HepG2 (cell line): ENCODE results near the gene PDP2. TPM values are rescaled to one million over a fixed set of nuclear protein-coding genes. Genes with fewer than 3 reads are reported as not detected.
A peak's percentile ranks its signal among the peaks of the same experiment; 100 is the strongest.

Experiments used
- DDIT3 ChIP-seq: sonication (generic); formaldehyde crosslinking; IDR thresholded peaks from 2 replicates; pipeline ENCODE4 v1.4.0; 2020; ENCODE audit warnings: mild to moderate bottlenecking, missing genetic modification reagents
- KDM5B ChIP-seq: sonication (generic); formaldehyde crosslinking; IDR thresholded peaks from 2 replicates; pipeline ENCODE4 v1.4.0; 2020; ENCODE audit warnings: missing genetic modification reagents, mild to moderate bottlenecking, borderline replicate concordance
- RNF219 ChIP-seq: sonication (generic); formaldehyde crosslinking; IDR thresholded peaks from 2 replicates; pipeline ENCODE4 v1.5.0; 2020; ENCODE audit warnings: mild to moderate bottlenecking, missing genetic modification reagents
- STAG1 ChIP-seq: sonication (generic); formaldehyde crosslinking; IDR thresholded peaks from 2 replicates; pipeline ENCODE4 v1.4.0; 2020; ENCODE audit warnings: missing genetic modification reagents
- SUZ12 ChIP-seq: fragments of 150-350 bp; IDR thresholded peaks from 2 replicates; pipeline ENCODE4 v1.6.1; 2014; ENCODE audit warnings: low read depth, low read length
- SYNCRIP ChIP-seq: fragments of 200-400 bp; formaldehyde crosslinking; IDR thresholded peaks from 2 replicates; pipeline ENCODE4 v1.6.1; 2018; ENCODE audit warnings: mild to moderate bottlenecking, low read depth, low read length; ENCODE audit not compliant: insufficient read depth
- ZBED4 ChIP-seq: sonication (generic); formaldehyde crosslinking; IDR thresholded peaks from 2 replicates; pipeline ENCODE4 v1.4.0; 2020; ENCODE audit warnings: missing genetic modification reagents, borderline replicate concordance
- ZNF235 ChIP-seq: sonication (generic); formaldehyde crosslinking; IDR thresholded peaks from 2 replicates; pipeline ENCODE4 v1.8.1; 2023; ENCODE audit warnings: mild to moderate bottlenecking, missing genetic modification reagents, borderline replicate concordance
- ZNF331 ChIP-seq: sonication (generic); formaldehyde crosslinking; IDR thresholded peaks from 2 replicates; pipeline ENCODE4 v1.4.0; 2020; ENCODE audit warnings: missing genetic modification reagents
- ZNF562 ChIP-seq: sonication (generic); formaldehyde crosslinking; IDR thresholded peaks from 2 replicates; pipeline ENCODE4 v1.8.0; 2022; ENCODE audit warnings: missing genetic modification reagents, borderline replicate concordance
- ZNF629 ChIP-seq: sonication (generic); formaldehyde crosslinking; conservative IDR thresholded peaks from 2 replicates; pipeline ENCODE4 v1.5.0; 2020; ENCODE audit warnings: missing genetic modification reagents
- ZSCAN31 ChIP-seq: sonication (generic); formaldehyde crosslinking; IDR thresholded peaks from 2 replicates; pipeline ENCODE4 v1.5.0; 2020; ENCODE audit warnings: low read depth, mild to moderate bottlenecking, missing genetic modification reagents
- polyA plus RNA-seq, 8 experiments: library from polyadenylated mRNA; depleted of rRNA in 3 of 8; stranded (reverse) in 7 of 8; unstranded in 1 of 8; fragments of >200 nt; fragmentation: Illumina TruSeq in 4 of 8; extraction: Trizol in 4 of 8; gene quantifications; 2 replicates each; pipeline versions ENCODE4 v1.2.1 to v1.2.3, GENCODE V29; 2011 to 2016; ENCODE audit warnings: low read depth in 4 of 8, missing spikeins in 1 of 8, mixed read lengths in 1 of 8; ENCODE audit not compliant: insufficient read depth in 1 of 8
- total RNA-seq, 5 experiments: library from RNA; depleted of rRNA; stranded (reverse); fragments of >200 nt; fragmentation: Illumina TruSeq; extraction: Trizol; gene quantifications; 2 replicates each; pipeline ENCODE4 v1.2.3, GENCODE V29; 2016; ENCODE audit warnings: low read depth in 1 of 5
- TF ChIP-seq, protein P1 (sequence below): sonication (generic); formaldehyde crosslinking; IDR thresholded peaks from 2 replicates; pipeline ENCODE4 v1.8.1; 2023; ENCODE audit warnings: mild to moderate bottlenecking, inconsistent platforms, moderate library complexity, missing genetic modification reagents, borderline replicate concordance
- TF ChIP-seq, protein P2 (sequence below): IDR thresholded peaks from 2 replicates; pipeline ENCODE4 v1.6.1; 2012; ENCODE audit warnings: inconsistent platforms
- TF ChIP-seq, protein P3 (sequence below): sonication (generic); formaldehyde crosslinking; IDR thresholded peaks from 2 replicates; pipeline ENCODE4 v1.5.1; 2020; ENCODE audit warnings: mild to moderate bottlenecking, missing genetic modification reagents

PDP2 gene
- total and polyA plus RNA-seq, 2 of the 13 experiments (the other 11 are each of a cell fraction or from before 2014, with no cell fraction given): 12.8 to 15.8 TPM

GRCh38 chr16:66918803-66919568, 38.7 kb downstream of the PDP2 start, which contains the start of gene CDH16 (continued):
- TF ChIP-seq DDIT3: no peak
- TF ChIP-seq, protein P1, sequence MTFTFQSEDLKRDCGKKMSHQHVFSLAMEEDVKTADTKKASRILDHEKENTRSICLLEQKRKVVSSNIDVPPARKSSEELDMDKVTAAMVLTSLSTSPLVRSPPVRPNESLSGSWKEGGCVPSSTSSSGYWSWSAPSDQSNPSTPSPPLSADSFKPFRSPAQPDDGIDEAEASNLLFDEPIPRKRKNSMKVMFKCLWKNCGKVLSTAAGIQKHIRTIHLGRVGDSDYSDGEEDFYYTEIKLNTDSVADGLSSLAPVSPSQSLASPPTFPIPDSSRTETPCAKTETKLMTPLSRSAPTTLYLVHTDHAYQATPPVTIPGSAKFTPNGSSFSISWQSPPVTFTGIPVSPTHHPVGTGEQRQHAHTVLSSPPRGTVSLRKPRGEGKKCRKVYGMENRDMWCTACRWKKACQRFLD (CRISPR knock-in tag): no peak
- 0 out of 2 replicates have a peak, but pooled peaks have one; percentile 55 for TF ChIP-seq ZNF235 (CRISPR knock-in tag)
- no peak for TF ChIP-seq STAG1 (CRISPR knock-in tag)
- TF ChIP-seq ZNF629 (CRISPR knock-in tag): no peak
- TF ChIP-seq SUZ12: no peak
- no peak for TF ChIP-seq RNF219 (CRISPR knock-in tag)
- TF ChIP-seq ZBED4 (CRISPR knock-in tag): no peak
- TF ChIP-seq, protein P2, sequence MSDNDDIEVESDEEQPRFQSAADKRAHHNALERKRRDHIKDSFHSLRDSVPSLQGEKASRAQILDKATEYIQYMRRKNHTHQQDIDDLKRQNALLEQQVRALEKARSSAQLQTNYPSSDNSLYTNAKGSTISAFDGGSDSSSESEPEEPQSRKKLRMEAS: 0 out of 2 replicates have a peak, but pooled peaks have one; percentile 15
- TF ChIP-seq, protein P3, sequence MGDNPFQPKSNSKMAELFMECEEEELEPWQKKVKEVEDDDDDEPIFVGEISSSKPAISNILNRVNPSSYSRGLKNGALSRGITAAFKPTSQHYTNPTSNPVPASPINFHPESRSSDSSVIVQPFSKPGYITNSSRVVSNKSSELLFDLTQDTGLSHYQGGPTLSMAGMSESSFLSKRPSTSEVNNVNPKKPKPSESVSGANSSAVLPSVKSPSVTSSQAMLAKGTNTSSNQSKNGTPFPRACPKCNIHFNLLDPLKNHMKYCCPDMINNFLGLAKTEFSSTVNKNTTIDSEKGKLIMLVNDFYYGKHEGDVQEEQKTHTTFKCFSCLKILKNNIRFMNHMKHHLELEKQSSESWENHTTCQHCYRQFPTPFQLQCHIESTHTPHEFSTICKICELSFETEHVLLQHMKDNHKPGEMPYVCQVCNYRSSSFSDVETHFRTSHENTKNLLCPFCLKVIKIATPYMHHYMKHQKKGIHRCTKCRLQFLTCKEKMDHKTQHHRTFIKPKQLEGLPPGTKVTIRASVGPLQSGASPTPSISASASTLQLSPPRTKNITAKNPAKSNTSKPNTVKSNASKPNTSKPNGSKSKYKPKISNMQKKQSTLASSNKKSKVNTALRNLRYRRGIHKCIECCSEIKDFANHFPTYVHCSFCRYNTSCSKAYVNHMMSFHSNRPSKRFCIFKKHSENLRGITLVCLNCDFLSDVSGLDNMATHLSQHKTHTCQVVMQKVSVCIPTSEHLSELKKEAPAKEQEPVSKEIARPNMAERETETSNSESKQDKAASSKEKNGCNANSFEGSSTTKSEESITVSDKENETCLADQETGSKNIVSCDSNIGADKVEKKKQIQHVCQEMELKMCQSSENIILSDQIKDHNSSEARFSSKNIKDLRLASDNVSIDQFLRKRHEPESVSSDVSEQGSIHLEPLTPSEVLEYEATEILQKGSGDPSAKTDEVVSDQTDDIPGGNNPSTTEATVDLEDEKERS (CRISPR knock-in tag): no peak
- TF ChIP-seq ZNF562 (CRISPR knock-in tag): no peak
- 0 out of 2 replicates have a peak, but pooled peaks have one; percentile 24 for TF ChIP-seq KDM5B (CRISPR knock-in tag)
- no peak for TF ChIP-seq SYNCRIP
- TF ChIP-seq ZNF331 (CRISPR knock-in tag): no peak
- TF ChIP-seq ZSCAN31 (CRISPR knock-in tag): no peak
